Osteocyte (in vitro differentiated cells): ENCODE measurements around the gene BLACAT1. TPM values are rescaled to one million over a fixed set of nuclear protein-coding genes. Genes with fewer than 3 reads are reported as not detected.

ENCODE experiments used
- DNase-seq: peaks from one replicate; pipeline ENCODE4 v3.0.0; 2021; ENCODE audit warnings: mixed read lengths; ENCODE audit not compliant: unreplicated experiment; ENCODE audit errors: extremely low spot score
- H3K27ac Mint-ChIP-seq: one replicate; pipeline ENCODE4 v1.8.0; 2021; ENCODE audit warnings: mild to moderate bottlenecking, mixed read lengths; ENCODE audit not compliant: unreplicated experiment
- H3K27me3 Mint-ChIP-seq: one replicate; pipeline ENCODE4 v1.8.0; 2021; ENCODE audit warnings: mixed read lengths; ENCODE audit not compliant: unreplicated experiment
- H3K36me3 Mint-ChIP-seq: one replicate; pipeline ENCODE4 v1.8.0; 2021; ENCODE audit warnings: mixed read lengths; ENCODE audit not compliant: unreplicated experiment
- H3K4me1 Mint-ChIP-seq: one replicate; pipeline ENCODE4 v1.8.0; 2021; ENCODE audit warnings: mixed read lengths; ENCODE audit not compliant: unreplicated experiment
- H3K4me3 Mint-ChIP-seq: one replicate; pipeline ENCODE4 v1.8.0; 2021; ENCODE audit warnings: mild to moderate bottlenecking, moderate library complexity, mixed read lengths; ENCODE audit not compliant: unreplicated experiment
- H3K9me3 Mint-ChIP-seq: one replicate; pipeline ENCODE4 v1.8.0; 2021; ENCODE audit warnings: mixed read lengths; ENCODE audit not compliant: unreplicated experiment
- total RNA-seq: library from RNA; stranded (reverse); gene quantifications from 2 replicates; pipeline ENCODE4 v1.2.1, GENCODE V29; 2021
- TF ChIP-seq, protein P1 (sequence below): fragments of 200-600 bp; sonication (generic); IDR thresholded peaks from 2 replicates; pipeline ENCODE4 v1.5.0; 2021; ENCODE audit warnings: antibody characterized with exemption, mild to moderate bottlenecking, moderate library complexity

BLACAT1 gene
- total RNA-seq, 1 donor from 2014 or later: not detected

DNA sequence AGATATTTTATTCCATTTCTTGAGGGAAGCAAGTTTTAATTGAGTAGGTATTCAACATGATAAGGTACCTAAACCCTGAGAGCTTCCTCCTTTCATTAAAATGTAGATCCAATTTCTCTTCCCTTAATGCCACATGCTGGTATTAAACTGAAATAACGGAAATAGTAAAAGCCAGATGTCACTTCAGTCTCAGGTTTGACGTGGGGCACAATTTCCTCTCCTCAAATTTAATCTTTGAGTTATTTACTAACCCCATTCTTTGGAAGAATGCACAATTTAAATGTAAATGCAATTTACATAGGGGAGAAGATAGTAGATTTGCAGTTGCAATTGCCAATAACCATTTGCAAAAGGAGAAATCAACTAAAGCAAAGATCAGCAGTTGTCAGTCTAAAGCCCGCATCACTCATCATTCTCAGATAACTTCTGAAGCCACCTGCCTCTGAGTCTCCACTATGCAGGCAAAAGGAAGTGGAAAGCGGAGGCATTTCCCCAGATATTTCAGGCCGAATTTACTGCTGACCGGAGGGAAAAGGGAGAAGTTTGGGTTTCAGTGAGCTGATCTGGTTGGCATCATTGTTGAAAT lies 31.9 kb downstream of the BLACAT1 start:
- peaks cover 7% of the 10 kb centered on the region for H3K4me1 Mint-ChIP-seq
- no peak overlapping the region for H3K4me3 Mint-ChIP-seq
- H3K27ac Mint-ChIP-seq: no peak overlapping the region
- TF ChIP-seq, protein P1, sequence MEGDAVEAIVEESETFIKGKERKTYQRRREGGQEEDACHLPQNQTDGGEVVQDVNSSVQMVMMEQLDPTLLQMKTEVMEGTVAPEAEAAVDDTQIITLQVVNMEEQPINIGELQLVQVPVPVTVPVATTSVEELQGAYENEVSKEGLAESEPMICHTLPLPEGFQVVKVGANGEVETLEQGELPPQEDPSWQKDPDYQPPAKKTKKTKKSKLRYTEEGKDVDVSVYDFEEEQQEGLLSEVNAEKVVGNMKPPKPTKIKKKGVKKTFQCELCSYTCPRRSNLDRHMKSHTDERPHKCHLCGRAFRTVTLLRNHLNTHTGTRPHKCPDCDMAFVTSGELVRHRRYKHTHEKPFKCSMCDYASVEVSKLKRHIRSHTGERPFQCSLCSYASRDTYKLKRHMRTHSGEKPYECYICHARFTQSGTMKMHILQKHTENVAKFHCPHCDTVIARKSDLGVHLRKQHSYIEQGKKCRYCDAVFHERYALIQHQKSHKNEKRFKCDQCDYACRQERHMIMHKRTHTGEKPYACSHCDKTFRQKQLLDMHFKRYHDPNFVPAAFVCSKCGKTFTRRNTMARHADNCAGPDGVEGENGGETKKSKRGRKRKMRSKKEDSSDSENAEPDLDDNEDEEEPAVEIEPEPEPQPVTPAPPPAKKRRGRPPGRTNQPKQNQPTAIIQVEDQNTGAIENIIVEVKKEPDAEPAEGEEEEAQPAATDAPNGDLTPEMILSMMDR: no peak
- no peaks in the 10 kb centered on the region for H3K36me3 Mint-ChIP-seq
- peaks cover 78% of the 10 kb centered on the region for H3K27me3 Mint-ChIP-seq
- DNase-seq: no peak
- no peaks in the 10 kb centered on the region for H3K9me3 Mint-ChIP-seq

DNA sequence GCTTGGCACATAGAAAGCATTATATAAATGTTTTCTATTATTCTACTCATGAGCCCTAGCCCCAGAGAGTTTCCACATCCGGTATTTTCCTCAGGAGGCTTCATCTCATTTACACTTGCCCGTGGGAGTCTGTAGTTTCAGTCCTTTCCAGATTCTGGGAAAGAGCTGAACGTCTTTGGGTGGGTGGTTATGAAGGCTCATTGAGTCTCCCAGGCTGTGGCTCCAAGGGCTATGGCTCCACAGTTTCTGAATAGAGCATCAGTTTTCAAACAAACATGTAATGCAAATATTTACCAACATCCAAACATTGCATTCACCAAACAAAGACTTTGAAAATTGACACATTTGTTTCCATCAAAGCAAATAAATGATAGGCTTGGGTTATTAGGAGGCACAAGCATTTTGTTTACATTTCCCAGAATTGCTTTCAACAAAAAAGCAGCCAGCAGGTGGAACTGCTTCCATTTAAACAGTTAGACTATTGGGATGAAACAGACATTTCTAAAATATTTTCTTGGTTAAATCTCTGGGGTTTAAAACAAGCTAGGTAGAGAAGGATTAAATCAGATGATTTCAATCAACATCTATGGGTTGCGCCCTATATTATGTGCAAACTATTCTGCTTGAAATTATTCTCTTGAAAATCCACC lies 32.7 kb downstream of the BLACAT1 start:
- Mint-ChIP-seq H3K4me1 (peaks cover 7% of the 10 kb centered on the region), H3K4me3 (no peak overlapping the region), H3K27me3 (peaks cover 73% of the 10 kb centered on the region), H3K36me3 (no peaks in the 10 kb centered on the region), H3K9me3 (no peaks in the 10 kb centered on the region), H3K27ac (no peak overlapping the region)
- DNase-seq: no peak
- TF ChIP-seq, protein P1: no peak

DNA sequence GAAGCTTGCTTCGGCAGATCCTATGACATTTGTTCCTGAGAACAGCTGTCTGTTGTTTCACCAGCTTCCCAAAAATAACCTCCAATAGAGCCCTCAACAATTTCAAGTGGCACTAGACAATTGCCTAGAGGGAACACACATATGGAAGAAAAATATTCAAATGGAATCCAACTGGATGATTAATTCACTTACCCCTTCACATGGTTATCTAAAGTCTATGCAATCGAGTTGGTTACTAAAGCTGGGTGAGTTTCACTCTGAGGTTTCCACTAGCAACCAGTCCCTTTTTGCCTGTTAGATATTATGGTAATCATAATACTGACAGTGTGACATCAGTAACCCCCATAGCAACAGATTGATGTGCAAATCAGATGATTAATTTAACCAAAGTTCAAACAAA lies 34.0 kb downstream of the BLACAT1 start, which contains the start of gene LEMD1:
Gene LEMD1, minus strand, starts transcription at position 259 of the 400 bp plus-strand sequence. CDS start 1,520 bp downstream, outside the sequence.
- no peak within 1 kb of the TSS for H3K4me3 Mint-ChIP-seq
- H3K4me1 Mint-ChIP-seq: peaks cover 7% of the 10 kb centered on the region
- no peak within 1 kb of the TSS for H3K27ac Mint-ChIP-seq
- peaks cover 71% of the 10 kb centered on the region for H3K27me3 Mint-ChIP-seq
- H3K9me3 Mint-ChIP-seq: no peaks in the 10 kb centered on the region
- no peak for DNase-seq
- H3K36me3 Mint-ChIP-seq: no peaks in the 10 kb centered on the region
- TF ChIP-seq, protein P1: no peak

DNA sequence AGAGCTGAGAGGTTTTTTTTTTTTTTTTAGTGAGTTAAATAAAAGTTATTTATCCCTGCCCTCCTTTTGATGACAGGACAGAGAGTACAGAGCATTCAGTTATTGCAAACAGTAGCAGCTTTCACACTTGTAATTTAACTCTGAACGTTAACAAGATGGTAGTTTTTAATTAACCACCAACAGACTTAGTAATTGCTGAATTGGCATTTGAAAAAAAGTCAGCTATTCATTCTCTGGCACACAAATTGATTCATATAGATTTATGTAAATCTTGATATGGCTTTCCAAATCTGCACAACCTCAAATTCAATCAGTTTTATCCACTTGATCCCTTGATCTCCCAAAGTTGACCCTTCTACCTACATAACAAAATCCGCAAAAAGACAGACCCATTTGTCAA lies 34.9 kb downstream of the BLACAT1 start:
- no peaks in the 10 kb centered on the region for H3K9me3 Mint-ChIP-seq
- H3K27me3 Mint-ChIP-seq: peaks cover 62% of the 10 kb centered on the region
- TF ChIP-seq, protein P1: no peak
- no peaks in the 10 kb centered on the region for H3K36me3 Mint-ChIP-seq
- H3K4me3 Mint-ChIP-seq: no peak overlapping the region
- H3K4me1 Mint-ChIP-seq: peaks cover 7% of the 10 kb centered on the region
- H3K27ac Mint-ChIP-seq: no peak overlapping the region
- DNase-seq: no peak

DNA sequence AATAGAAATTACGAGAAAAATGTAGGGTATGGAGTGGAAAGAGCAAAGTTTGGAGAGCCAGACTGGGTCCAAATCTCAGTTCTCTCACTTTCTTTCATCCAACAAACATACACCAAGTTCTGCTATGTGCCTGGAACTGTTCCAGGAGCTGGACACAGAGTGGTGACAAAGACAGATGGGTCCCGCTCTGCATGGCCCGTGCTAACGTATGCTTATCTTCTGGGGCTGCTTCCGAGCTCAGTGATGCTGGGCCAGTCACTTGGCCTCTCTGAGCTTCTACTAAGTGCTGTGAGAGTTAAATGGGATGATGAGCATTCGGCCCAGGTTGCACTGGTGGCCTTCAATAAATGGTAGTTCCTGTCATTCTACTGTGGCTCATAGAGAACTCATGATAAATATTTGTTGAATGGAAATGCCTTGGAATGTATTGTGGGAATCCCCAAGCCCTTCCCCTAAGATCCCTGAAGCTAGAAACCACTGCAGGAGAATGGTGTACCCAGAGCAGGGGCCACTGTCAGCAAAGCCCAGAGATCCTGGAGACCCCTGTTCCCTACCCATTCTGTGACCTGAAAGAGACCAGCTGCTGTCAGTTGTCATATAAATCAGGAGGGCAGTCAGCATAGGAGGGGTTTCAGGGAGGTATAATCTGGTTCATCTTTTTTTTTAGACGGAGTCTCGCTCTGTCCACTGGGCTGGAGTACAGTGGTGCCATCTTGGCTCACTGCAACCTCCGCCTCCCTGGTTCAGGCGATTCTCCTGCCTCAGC lies 37.8 kb downstream of the BLACAT1 start:
- no peak overlapping the region for H3K27ac Mint-ChIP-seq
- no peak overlapping the region for H3K4me3 Mint-ChIP-seq
- H3K36me3 Mint-ChIP-seq: no peaks in the 10 kb centered on the region
- peaks cover 7% of the 10 kb centered on the region for H3K4me1 Mint-ChIP-seq
- H3K27me3 Mint-ChIP-seq: peaks cover 40% of the 10 kb centered on the region
- TF ChIP-seq, protein P1: no peak
- peak; percentile 63 for DNase-seq
- H3K9me3 Mint-ChIP-seq: no peaks in the 10 kb centered on the region
